ENCODE data around the gene TFRC.
"Not testable (repeated sequence)": the region's sequence is repeated elsewhere in the genome, so short reads cannot be mapped to it uniquely, and the experiment has no call there.

TFRC gene

DNA sequence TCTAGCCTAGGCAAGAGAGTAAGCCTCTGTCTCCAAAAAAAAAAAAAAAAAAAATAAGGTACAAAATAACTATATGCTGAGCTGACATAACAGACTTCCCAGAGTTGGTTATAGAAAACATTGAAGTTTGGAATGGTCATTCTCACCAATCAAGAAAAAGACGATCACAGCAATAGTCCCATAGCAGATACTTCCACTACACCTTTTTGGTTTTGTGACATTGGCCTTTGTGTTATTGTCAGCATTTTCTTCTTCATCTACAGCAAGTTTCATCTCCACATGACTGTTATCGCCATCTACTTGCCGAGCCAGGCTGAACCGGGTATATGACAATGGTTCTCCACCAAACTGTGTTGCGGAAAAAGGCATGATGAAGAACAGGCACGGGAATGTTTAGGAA lies 6.9 kb downstream of the TFRC start:
- no peak for TF ChIP-seq JUND (IDR thresholded peaks at IDR 0.05; ENCODE audit: low read depth)
- DNase-seq (ENCODE audit: low read depth in 1 of 2, low spot score in 1 of 2): no peak
- in situ Hi-C loops (cut with HindIII; ENCODE audit: low pct_unique_long_range_greater_than_20kb, low sequenced_read_pairs): no loop called here

DNA sequence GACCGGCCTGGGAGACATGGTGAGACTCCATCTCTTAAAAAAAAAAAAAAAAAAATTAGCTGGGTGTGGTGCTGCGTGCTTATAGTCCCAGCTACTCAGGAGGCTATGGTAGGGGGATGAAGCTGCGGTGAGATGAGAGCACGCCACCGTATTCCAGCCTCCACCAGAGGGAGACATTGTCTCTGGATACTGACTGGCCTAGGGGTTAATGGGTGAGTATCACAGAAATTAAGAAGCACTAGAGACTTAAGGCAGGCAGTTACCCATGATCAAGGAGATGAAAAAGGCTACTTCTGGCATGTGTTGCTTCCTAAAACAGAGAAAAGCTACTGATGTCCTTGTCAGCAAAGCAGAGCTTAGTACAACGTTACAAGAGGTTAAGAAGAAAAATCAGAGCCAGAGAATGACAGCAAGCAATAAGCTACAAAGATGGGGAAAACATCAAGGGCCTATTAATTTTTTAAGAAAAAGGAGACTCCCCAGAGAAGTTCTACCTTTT lies 8.6 kb downstream of the TFRC start:
- no peak for TF ChIP-seq JUND (IDR thresholded peaks at IDR 0.05; ENCODE audit: low read depth)
- DNase-seq (ENCODE audit: low read depth in 1 of 2, low spot score in 1 of 2): peak; percentile 78 to 93
- in situ Hi-C loops (cut with HindIII; ENCODE audit: low pct_unique_long_range_greater_than_20kb, low sequenced_read_pairs): loop anchor here (5.0 kb wide), 1 partner anchor 104 kb away; no protein-coding TSS in a partner anchor

DNA sequence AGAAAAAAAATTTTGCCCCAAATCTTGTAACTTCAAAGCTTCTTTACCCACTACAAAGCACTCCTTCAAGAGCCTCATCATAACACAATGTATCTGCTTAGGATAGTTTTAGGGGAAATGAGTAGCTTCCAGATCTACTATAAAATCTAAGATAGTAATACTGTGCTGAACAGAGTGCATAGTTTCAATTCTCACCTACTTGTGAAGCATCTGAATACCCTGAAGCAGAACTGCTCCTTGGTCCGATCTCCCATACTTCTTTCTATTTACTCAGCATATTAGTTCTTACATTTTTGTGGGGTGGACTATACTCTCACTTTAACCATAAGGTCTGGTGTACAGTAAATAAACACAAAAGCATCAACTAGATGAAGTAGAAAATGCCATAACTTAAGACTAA lies 9.6 kb downstream of the TFRC start:
- no peak for DNase-seq (ENCODE audit: low read depth in 1 of 2, low spot score in 1 of 2)
- in situ Hi-C loops (cut with HindIII; ENCODE audit: low pct_unique_long_range_greater_than_20kb, low sequenced_read_pairs): loop anchor here (5.0 kb wide), 1 partner anchor 105 kb away; no protein-coding TSS in a partner anchor
- TF ChIP-seq JUND (IDR thresholded peaks at IDR 0.05; ENCODE audit: low read depth): no peak

DNA sequence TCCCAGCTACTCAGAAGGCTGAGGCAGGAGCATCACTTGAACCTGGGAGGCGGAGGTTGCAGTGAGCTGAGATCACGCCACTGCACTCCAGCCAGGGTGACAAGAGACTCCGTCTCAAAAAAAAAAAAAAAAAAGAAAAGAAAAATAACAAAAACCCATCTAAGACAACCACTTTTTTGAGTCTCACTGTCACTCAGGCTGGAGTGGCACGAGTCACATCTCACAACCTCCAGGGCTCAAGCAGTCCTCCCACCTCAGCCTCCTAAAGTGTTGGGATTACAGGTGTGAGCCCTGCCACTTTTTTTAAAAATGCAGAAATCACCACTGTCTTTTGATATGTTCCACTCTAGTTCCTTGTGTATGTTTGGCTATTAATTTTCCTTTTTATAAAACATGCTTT lies 13.1 kb downstream of the TFRC start:
- in situ Hi-C loops (cut with HindIII; ENCODE audit: low pct_unique_long_range_greater_than_20kb, low sequenced_read_pairs); DNase-seq (ENCODE audit: low read depth in 1 of 2, low spot score in 1 of 2): not testable (repeated sequence)

DNA sequence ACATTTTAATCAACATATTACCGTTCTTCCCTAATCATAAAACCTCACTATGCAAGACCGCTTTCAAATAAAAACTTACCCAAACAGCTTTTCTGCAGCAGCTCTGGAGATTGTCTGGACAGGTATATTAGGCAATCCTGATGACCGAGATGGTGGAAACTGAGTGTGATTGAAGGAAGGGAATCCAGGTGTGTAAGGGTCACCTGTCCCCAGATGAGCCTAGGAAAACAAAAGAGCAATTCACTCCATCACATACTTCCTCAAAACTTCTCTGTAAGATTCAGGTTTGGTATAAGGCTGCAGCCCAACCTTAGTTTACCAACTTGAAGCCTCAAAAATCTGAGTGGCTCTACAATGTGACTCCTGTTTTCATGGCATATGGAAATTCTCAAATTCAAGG lies 14.5 kb downstream of the TFRC start:
- TF ChIP-seq JUND (IDR thresholded peaks at IDR 0.05; ENCODE audit: low read depth): no peak
- in situ Hi-C loops (cut with HindIII; ENCODE audit: low pct_unique_long_range_greater_than_20kb, low sequenced_read_pairs): no loop called here
- DNase-seq (ENCODE audit: low read depth in 1 of 2, low spot score in 1 of 2): no peak

DNA sequence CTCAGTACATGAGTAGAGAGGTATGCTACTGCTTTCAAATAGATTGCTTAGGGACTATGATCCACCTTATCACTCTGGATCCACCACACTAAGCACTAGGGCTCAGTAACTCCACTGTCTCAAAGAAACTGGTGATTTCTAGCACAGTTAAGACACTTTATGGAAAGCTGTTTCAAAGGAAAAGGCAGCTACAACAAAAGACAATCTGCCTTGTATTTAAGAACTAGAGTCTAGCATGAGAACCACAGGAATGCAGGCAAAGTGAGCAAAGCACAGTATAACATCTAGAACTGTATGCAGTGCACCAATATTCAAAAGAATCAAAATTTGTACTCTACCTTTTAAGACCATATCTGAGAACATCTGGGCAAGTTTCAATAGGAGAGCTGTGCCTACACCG lies 17.9 kb downstream of the TFRC start:
- no peak for DNase-seq (ENCODE audit: low read depth in 1 of 2, low spot score in 1 of 2)
- TF ChIP-seq JUND (IDR thresholded peaks at IDR 0.05; ENCODE audit: low read depth): no peak
- in situ Hi-C loops (cut with HindIII; ENCODE audit: low pct_unique_long_range_greater_than_20kb, low sequenced_read_pairs): no loop called here

DNA sequence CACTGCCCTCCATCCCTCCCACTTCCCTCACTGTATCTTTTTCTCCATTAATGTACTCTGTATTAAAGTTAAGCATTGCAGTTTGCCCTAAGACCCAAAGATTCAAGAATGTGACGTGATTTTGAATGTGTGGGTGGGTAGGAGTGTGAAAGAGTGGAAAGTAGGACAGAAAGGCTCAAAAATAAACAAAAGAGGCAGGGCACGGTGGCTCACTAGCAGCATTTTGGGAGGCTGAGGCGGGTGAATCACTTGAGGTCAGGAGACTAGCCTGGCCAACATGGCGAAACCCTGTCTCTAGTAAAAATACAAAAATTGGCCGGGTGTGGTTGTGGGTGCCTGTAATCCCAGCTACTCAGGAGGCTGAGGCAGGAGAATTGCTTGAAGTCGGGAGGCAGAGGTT lies 18.4 kb downstream of the TFRC start:
- DNase-seq (ENCODE audit: low read depth in 1 of 2, low spot score in 1 of 2): no peak
- no peak for TF ChIP-seq JUND (IDR thresholded peaks at IDR 0.05; ENCODE audit: low read depth)
- in situ Hi-C loops (cut with HindIII; ENCODE audit: low pct_unique_long_range_greater_than_20kb, low sequenced_read_pairs): no loop called here

DNA sequence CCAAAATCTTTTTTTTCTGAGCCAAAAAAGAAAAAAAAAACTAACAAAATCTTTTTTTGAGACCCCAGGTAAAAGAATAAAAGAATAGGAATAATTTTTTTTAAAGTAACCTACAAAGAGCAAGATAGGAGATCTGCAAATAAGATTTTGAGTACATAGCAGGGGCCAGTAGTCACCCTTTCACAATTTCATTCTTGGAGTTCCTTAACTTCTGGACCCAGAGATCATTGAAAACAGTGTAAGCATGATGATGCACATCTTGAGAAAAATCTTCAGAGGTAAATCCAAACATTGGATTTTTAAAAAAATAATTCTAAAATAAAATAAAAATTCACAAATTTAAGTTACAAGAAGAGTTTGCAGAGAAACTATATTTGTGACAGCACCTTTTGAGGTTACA lies 18.8 kb downstream of the TFRC start:
- no peak for DNase-seq (ENCODE audit: low read depth in 1 of 2, low spot score in 1 of 2)
- no peak for TF ChIP-seq JUND (IDR thresholded peaks at IDR 0.05; ENCODE audit: low read depth)
- in situ Hi-C loops (cut with HindIII; ENCODE audit: low pct_unique_long_range_greater_than_20kb, low sequenced_read_pairs): no loop called here

DNA sequence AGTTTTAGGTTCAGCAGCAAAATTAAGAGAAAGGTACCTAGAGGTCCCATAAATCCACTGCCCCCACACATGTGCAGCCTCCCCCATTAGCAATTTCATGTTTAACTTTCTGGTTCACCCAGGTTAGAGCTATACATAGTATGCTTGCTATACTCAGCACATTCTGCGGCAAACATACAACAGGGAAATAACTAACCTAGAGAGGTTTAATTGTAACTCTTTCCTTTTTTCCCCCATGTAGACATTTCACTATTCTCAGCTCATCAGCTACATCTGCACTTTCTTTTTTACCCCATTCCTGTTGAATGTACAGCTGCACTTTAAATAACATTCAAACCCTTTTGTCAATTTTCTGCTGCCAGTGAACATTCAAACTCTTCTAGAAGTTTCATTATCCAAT lies 21.1 kb downstream of the TFRC start:
- DNase-seq (ENCODE audit: low read depth in 1 of 2, low spot score in 1 of 2): no peak
- in situ Hi-C loops (cut with HindIII; ENCODE audit: low pct_unique_long_range_greater_than_20kb, low sequenced_read_pairs): no loop called here
- TF ChIP-seq JUND (IDR thresholded peaks at IDR 0.05; ENCODE audit: low read depth): no peak

DNA sequence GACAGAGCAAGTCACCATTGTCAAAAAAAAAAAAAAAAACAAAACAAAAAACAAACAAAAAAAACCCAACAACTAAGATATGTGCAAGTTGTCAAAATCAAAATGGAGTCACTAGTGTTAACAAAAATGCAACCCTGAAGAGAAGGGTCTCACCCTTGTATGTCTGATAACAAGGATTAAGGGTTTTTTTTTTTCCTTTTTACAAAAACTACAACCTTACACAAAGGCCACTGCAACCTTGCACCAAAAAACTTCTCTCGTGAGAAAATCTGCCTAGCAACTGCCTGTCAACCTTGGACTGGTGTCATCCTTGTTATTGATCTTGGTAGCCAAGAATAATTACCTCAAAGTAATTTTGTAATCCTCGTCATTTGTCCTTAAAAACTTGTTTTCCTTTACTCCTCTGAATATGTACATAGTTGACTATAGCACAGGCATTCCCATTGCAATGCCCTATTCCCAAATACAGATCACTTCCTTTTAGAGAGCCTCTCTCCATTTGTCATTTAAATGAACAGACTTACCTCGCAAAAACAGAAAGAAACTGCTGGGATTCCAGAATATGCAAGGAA lies 24.0 kb downstream of the TFRC start:
- in situ Hi-C loops (cut with HindIII; ENCODE audit: low pct_unique_long_range_greater_than_20kb, low sequenced_read_pairs): no loop called here
- no peak for DNase-seq (ENCODE audit: low read depth in 1 of 2, low spot score in 1 of 2)
- TF ChIP-seq JUND (IDR thresholded peaks at IDR 0.05; ENCODE audit: low read depth): no peak

DNA sequence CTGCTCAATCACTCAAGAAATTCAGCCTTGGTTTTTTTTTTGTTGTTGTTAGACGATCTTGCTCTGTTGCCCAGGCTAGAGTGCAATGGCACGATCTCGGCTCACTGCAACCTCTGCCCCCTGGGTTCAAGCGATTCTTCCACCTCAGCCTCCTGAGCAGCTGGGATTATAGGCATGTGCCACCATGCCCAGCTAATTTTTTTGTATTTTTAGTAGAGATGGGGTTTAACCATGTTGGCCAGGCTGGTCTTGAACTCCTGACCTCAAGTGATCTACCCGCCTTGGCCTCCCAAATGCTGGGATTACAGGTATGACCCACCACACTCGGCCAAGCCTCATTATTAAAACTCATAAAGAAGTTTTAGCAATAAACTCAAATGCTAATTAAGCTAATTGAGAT lies 25.5 kb downstream of the TFRC start:
- not testable (repeated sequence) for DNase-seq (ENCODE audit: low read depth in 1 of 2, low spot score in 1 of 2)

DNA sequence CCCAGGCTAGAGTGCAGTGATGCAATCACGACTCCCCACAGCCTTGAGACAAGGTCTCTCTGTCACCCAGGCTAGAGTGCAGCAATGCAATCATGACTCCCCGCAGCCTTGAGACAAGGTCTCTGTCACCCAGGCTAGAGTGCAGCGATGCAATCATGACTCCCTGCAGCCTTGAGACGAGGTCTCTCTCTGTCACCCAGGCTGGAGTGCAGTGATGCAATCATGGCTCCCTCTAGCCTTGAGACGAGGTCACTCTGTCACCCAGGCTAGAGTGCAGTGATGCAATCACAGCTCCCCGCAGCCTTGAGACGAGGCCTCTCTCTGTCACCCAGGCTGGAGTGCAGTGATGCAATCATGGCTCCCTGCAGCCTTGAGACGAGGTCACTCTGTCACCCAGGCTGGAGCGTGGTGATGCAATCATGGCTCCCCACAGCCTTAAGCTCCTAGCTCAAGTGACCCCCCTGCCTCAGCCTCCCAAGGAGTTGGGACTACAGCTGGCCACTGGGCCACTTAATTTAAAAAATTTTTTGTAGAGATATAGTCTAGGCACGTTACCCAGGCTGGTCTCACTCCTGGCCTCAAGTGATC lies 26.1 kb downstream of the TFRC start:
- no peak for TF ChIP-seq JUND (IDR thresholded peaks at IDR 0.05; ENCODE audit: low read depth)
- in situ Hi-C loops (cut with HindIII; ENCODE audit: low pct_unique_long_range_greater_than_20kb, low sequenced_read_pairs): no loop called here
- DNase-seq (ENCODE audit: low read depth in 1 of 2, low spot score in 1 of 2): peak in 1 of 2 experiments; percentile 46

More for the DNA sequence above, 25.5 kb downstream of the TFRC start:
- in situ Hi-C loops (cut with HindIII; ENCODE audit: low pct_unique_long_range_greater_than_20kb, low sequenced_read_pairs): not testable (repeated sequence)

DNA sequence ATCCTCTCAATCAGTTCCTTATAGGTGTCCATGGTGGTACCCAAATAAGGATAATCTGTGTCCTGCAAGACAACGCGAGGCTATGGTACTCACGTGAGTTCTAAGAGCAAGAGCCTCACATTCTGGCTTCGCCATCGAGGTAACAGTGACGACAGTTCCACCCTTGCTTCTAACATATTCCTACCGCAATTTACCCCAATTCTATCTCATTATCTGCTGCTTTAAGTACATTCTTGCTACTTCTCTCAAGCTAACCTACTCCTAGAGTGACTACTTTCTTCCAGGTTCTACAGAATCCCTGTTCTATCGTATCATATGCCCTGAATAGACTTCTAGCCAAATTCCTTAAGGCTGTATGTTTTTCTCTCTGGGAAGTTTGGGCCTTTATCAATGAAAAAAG lies 26.6 kb downstream of the TFRC start:
- TF ChIP-seq JUND (IDR thresholded peaks at IDR 0.05; ENCODE audit: low read depth): no peak
- DNase-seq (ENCODE audit: low read depth in 1 of 2, low spot score in 1 of 2): no peak
- in situ Hi-C loops (cut with HindIII; ENCODE audit: low pct_unique_long_range_greater_than_20kb, low sequenced_read_pairs): no loop called here

DNA sequence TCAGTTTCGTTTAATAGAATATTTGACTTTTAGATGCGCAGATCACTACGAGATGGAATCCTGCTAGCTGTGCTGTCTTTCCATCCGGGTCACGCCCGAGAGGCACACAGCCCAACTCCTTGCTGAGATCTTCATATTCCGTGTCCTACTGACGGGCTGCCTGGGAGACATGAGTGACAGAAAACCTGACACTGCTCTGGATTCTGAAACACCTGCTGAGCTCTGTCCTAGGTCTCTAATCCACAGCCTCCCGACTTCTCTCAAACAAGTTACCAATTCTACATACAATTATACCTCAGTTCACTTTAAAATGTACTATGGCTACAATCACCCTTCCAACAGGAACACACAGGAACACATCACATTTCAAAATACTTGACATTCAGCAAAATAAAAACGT lies 27.2 kb downstream of the TFRC start:
- no peak for DNase-seq (ENCODE audit: low read depth in 1 of 2, low spot score in 1 of 2)
- in situ Hi-C loops (cut with HindIII; ENCODE audit: low pct_unique_long_range_greater_than_20kb, low sequenced_read_pairs): no loop called here
- TF ChIP-seq JUND (IDR thresholded peaks at IDR 0.05; ENCODE audit: low read depth): no peak
